AG10803 (cell line): ENCODE data around the gene PCDHGC4.

Source experiments
- DNase-seq: peaks from one replicate; pipeline ENCODE4 v3.0.0; 2010; ENCODE audit warnings: low read depth
- H3K4me3 ChIP-seq: 2 replicates; pipeline ENCODE4 v1.5.1; 2011; ENCODE audit warnings: mild to moderate bottlenecking, low read length, control low read depth
- TF ChIP-seq, protein P1 (sequence below): conservative IDR thresholded peaks from 2 replicates; pipeline ENCODE4 v1.5.1; 2011; ENCODE audit warnings: mild to moderate bottlenecking, low read length, control low read depth, inconsistent platforms

PCDHGC4 gene

DNA sequence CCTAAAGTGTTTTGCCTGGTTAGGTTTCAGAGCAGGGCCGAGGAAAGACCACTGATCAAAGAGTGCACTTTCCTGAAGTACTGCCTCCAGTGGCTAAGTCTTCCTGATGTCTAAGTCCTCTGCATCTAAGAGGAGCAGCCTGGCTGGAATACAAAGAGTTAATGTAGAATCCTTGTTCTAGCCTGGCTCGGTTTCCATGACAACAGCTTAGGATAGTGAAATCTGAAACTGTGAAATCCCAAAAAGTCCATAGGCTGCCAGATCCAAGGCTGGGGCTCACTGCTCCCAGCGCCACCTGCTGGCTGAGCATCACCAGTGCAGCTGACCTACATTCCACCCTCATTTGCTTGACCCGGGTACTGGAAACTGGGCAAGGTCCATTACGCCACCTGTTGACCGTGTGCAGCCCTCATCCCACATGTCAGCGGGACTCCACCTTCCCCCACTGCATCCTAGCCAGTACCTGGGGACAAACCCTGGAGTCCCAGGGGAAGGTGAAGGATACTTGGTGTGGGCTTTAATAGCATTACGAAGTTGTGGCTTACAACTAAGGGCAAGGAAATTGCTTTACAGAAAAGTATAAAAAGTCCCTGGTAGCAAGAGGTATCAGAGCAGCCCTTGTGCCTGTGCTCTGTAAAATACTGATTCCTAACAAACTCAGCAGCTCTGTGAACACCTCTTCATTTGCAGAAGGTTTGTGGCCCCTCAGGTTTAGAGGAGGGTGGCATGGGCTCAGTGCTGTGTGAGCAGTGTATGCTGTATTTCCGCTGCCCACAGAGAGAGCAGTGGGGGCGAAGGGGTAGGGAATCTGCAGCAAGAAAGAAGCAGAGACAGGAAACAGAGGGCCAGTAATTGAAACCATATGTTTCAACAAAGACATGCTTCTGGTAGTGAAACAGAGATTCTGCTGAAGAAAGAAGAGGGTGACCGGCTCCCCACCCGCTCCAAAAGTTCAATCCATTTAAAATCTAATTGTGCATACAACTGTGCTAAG lies 40.1 kb downstream of the PCDHGC4 start:
- H3K4me3 ChIP-seq: peak overlapping the region; percentile 20
- TF ChIP-seq, protein P1, sequence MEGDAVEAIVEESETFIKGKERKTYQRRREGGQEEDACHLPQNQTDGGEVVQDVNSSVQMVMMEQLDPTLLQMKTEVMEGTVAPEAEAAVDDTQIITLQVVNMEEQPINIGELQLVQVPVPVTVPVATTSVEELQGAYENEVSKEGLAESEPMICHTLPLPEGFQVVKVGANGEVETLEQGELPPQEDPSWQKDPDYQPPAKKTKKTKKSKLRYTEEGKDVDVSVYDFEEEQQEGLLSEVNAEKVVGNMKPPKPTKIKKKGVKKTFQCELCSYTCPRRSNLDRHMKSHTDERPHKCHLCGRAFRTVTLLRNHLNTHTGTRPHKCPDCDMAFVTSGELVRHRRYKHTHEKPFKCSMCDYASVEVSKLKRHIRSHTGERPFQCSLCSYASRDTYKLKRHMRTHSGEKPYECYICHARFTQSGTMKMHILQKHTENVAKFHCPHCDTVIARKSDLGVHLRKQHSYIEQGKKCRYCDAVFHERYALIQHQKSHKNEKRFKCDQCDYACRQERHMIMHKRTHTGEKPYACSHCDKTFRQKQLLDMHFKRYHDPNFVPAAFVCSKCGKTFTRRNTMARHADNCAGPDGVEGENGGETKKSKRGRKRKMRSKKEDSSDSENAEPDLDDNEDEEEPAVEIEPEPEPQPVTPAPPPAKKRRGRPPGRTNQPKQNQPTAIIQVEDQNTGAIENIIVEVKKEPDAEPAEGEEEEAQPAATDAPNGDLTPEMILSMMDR: peak; percentile 96
- DNase-seq: peak; percentile 96

DNA sequence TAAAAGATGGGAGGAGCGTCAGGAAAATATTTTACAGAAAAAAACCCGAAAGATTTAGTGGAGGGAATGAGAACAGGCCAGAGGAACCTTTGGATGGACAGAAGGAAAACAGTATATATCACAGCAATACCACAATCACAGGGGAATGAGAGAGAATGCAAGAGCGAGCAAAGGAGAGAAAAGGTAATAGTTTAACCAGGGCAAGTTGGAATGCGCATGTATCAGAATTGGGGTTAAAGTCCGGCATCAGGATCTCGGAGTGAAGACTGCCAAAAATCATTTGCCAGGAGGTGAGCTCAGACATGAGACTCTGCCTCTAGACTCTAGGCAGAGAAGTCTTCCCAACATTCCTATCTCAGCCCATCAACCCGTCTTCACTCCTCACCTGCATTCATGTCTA lies 40.8 kb downstream of the PCDHGC4 start:
- TF ChIP-seq, protein P1: no peak
- DNase-seq: no peak
- H3K4me3 ChIP-seq: no peak overlapping the region

DNA sequence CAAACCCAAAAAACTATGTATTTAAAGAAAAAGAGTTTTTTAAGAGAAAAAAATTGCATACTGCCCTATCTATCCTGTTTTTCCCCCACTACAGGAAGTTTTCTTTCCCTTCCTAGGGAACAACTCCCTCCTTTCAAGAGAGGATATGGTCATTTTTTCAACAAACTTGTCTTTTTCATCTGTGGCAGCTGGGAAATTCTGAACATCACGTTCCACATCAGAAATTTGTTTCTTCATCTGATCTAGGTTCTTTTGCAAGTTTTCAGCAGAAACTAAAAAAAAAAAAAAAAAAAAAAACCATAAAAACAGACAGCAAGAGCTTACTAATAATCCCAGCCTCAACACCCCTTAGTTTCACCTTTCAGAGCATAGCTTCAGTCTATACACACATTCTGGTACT lies 42.6 kb downstream of the PCDHGC4 start:
- no peak for DNase-seq
- TF ChIP-seq, protein P1: no peak
- H3K4me3 ChIP-seq: no peak overlapping the region

DNA sequence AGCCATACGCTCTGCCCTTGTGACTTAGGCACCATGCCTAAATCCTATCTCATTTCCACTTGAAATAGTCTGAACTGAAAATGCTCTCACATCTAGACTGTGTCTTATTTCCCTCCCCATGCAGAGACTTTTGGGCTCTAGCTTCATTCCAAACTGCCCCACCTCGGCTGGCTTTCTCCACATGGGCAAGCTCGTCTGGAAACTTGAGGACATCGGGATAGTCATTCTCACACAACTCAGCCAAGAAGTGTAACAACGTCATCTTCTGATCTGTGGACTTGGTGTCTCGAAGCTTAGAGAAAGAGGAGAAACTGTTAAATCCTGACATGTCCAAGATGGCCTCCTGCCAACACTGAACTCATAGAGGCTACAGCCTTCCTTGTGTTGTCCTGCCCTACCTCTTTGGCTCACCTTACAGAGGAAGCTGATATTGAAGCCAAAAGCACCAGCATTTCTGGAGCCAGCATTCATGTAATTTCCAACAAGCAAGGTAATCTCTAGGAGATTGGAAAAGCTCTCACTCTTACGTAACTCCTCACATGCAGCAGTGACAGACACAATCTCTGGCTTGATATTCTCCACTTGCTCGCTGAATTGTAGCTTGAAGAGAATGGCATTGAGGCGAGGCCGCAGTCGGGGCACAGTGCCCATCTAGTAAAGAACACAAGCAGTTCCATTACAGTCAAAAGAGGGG lies 43.6 kb downstream of the PCDHGC4 start:
- TF ChIP-seq, protein P1: no peak
- no peak for DNase-seq
- H3K4me3 ChIP-seq: no peak overlapping the region

DNA sequence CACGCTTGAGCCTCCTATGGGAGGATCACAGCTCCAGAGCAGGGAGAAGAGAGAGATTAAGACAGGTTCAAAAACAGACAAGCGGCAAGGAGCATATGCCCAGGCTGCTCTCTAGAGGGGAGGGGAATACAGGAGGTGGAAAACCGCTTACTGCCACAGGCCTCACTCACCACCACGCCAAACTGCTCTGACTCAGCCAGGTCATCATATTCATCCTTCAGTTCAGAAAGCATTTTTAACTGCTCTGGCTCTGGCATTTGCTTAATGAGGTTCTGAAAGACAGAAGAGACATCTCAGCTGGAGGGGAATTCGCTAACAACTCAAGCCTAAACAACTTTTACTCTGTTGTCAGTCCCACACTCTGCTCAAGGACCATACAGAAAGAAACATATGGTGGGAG lies 44.2 kb downstream of the PCDHGC4 start:
- H3K4me3 ChIP-seq: no peak overlapping the region
- TF ChIP-seq, protein P1: 0 out of 2 replicates have a peak, but pooled peaks have one; percentile 3
- DNase-seq: peak; percentile 70

DNA sequence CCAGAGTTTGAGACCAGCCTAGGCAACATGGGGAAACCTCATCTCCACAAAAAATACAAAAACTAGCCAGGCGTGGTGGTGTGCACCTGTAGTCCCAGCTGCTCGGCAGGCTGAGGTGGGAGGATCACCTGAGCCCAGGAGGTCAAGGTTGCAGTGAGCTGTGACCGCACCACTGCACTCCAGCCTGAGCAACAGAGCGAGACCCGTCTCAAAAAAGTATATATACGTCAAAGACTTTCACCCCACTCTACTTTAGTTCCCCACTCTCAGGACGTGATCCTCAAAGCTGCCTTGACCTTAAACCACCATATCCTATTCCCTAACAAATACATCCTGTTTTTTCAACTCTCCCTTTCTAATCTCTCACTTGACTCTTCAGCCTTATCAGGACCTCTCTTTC lies 45.0 kb downstream of the PCDHGC4 start:
- DNase-seq: no peak
- TF ChIP-seq, protein P1: no peak
- H3K4me3 ChIP-seq: no peak overlapping the region
